SH-SY5Y (cell line): ENCODE measurements around the gene EHBP1.

Experiments used
- GATA2 ChIP-seq: IDR thresholded peaks from 2 replicates; pipeline ENCODE4 v1.6.1; 2011; ENCODE audit warnings: mild to moderate bottlenecking, low read depth, low read length
- GATA3 ChIP-seq: IDR thresholded peaks from 2 replicates; pipeline ENCODE4 v1.6.1; 2011; ENCODE audit warnings: low read depth, mild to moderate bottlenecking, low read length, moderate library complexity

Gene EHBP1

DNA sequence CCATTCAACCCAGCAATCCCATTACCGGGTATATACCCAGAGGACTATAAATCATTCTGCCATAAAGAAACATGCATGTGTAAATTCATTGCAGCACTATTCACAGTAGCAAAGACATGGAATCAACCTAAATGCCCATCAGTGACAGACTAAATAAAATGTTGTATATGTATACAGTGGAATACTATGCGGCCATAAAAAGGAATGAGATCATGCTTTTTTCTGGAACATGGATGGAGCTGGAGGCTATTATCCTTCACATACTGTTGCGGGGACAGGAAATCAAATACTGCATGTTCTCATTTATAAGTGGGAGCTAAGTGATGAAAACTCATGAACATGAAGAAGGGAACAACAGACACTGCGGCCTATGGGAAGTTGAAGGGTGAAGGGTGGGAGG, 65.1 kb downstream of the EHBP1 start:
- no peak for TF ChIP-seq GATA3
- no peak for TF ChIP-seq GATA2

GRCh38 chr2:62774555-62775366, 69.2 kb downstream of the EHBP1 start:
- TF ChIP-seq GATA3 = no peak
- TF ChIP-seq GATA2 = no peak

GRCh38 chr2:62775367-62775668, 69.8 kb downstream of the EHBP1 start:
- TF ChIP-seq GATA2 (no peak), GATA3 (no peak)

- TF ChIP-seq GATA2 (no peak), GATA3 (no peak)
Measured at GRCh38 chr2:62783679-62784078, 78.2 kb downstream of the EHBP1 start.

DNA sequence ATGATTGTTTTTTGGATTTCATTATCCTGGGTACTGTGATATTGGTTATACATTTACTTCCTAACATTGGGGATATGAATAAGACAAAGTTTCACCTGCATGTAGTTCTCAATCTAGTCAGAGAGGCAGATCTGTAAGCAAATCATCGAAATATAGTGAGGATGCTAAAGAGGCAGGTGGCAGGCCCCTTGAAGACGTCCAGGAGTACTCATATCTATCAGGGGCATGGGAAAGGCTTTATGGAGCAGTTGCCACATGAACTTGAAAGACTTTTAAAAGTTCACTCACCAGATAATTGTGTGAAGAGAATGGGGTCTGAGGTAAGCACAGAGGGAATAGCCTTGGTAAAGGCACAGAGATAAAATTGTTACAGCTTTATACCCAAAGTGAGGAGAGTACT, 78.8 kb downstream of the EHBP1 start:
- TF ChIP-seq GATA2 (no peak), GATA3 (no peak)

GRCh38 chr2:62785216-62785615, 79.7 kb downstream of the EHBP1 start:
- no peak for TF ChIP-seq GATA3

DNA sequence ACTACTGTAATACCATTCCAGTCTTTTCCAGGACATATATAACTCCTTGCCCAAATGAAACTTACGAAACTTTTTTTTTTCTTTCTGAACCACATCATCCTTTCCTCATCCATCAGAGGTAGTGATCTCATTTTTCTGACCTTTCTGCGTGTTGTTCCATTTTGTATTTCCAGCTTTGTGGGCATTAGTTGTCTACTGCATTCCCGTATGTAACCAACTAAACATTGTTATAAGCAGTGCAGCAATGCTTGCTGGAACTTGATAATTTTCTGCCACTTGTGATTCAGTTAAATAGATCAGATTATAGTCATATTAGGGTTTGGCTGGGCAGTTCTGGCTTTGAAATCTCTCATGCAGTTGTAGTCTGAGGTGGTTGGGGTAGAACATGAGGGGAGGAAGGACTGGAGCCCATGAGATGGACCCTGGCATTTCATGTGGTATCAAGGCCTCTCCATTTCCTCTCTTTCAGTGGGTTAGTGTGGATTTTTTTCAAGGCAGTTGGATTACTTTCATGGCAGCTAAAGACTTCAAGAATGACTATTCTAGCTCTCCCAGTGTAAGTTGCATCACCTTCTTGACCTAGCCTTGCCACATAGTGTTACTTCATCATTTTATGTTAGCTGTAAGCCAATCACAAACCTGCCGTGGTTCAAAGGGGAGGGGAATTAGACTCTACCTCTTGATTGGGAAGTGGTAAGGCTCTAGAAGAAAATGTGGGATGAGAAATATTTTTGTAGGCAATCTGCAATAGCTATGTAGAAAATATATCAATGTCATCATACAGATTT, 80.5 kb downstream of the EHBP1 start:
- TF ChIP-seq GATA2 (no peak), GATA3 (no peak)

DNA sequence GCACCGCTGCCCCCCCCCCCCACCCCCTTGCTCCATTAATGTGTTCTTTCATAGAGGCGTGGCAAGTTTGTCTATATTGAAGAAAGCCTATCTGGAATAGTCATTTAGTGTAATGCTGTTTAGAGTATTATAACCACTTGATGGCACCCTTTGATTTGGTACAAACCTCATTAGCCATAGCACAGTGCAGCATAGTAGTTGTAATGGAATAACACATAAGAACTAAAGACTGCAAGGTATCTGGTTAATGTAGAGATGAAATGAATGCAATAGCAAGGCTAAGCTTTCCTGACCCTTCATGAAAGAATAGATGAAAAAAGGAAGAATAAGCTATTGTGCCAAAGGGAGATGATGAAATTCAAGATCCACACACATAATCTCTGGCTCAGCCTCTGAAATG, 81.9 kb downstream of the EHBP1 start:
- TF ChIP-seq GATA3 = no peak
- TF ChIP-seq GATA2 = no peak

DNA sequence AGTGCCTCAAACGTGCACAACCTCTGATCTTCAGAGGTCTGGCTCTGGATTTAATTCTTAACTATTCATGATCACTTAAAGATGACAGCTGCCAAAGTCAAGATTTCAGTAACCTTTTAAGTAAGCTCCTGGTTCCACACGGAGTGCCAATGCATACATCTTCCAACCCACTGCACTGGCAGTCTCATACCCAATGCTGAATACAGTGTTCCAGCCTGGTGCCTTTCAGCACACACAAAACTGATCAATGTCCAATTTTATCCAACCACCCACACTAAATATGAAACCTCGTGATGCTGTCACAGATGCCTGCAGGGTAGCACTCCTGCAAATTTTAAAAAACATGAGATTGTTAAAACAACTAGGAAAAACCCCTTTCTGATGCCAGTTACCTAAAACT, 84.0 kb downstream of the EHBP1 start:
- no peak for TF ChIP-seq GATA2
- no peak for TF ChIP-seq GATA3

GRCh38 chr2:62789918-62790317, 84.4 kb downstream of the EHBP1 start:
- TF ChIP-seq GATA2 (no peak), GATA3 (no peak)

GRCh38 chr2:62792408-62792807, 86.9 kb downstream of the EHBP1 start:
- TF ChIP-seq GATA3 (no peak), GATA2 (no peak)

DNA sequence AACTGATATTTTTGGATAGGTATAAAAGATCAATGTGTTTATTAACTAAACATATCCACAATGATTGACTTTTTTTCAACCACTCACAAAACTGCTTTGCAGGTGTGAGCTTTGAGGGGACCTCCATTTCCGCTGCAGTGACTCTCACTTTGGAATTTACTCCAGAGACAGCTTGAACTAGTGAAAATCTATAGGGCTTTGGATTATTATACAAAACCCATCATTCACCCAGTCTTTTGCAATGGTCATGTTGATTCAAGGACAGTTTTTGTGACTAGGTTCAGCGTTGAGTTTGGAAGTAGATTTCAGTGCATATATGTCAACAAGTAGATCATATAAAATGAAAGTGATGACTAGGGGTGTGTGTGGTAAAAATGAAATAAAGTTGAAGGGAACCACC, 87.7 kb downstream of the EHBP1 start:
- TF ChIP-seq GATA3 (no peak), GATA2 (no peak)

GRCh38 chr2:62794791-62795190, 89.3 kb downstream of the EHBP1 start:
- no peak for TF ChIP-seq GATA2
- no peak for TF ChIP-seq GATA3

- no peak for TF ChIP-seq GATA2
- TF ChIP-seq GATA3 = no peak
Measured at GRCh38 chr2:62795341-62795740, 89.8 kb downstream of the EHBP1 start.

DNA sequence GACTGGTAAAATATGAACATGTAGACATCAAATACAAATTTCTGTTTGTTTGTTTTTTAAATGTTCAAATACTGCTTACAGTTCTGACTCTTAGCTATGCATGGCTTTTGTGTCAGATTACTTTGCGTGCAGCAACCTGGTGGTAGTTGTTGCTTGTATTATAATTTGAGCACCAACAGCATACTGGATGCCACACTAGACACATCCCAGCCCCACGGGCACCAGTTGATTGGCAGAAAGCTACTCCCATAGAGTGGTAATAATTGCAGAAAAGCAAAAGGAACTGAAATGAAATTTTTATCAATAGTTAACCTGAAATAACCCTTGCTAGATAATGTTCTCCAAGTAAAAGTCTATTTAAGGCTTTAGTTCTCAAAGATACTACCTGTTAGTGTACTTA, 91.6 kb downstream of the EHBP1 start:
- TF ChIP-seq GATA3 = no peak
- no peak for TF ChIP-seq GATA2
